GM12875 (cell line): ENCODE results near the gene PDPN.

ENCODE experiments used
- H3K4me3 ChIP-seq: one replicate; pipeline ENCODE4 v1.5.1; 2011; ENCODE audit warnings: low read depth, low read length, control low read depth
- TF ChIP-seq, protein P1 (sequence below): IDR thresholded peaks from 2 replicates; pipeline ENCODE4 v1.5.1; 2011; ENCODE audit warnings: low read depth, mild to moderate bottlenecking, control low read depth, inconsistent platforms, low read length, moderate library complexity, borderline replicate concordance; ENCODE audit not compliant: insufficient read depth

Gene PDPN

DNA sequence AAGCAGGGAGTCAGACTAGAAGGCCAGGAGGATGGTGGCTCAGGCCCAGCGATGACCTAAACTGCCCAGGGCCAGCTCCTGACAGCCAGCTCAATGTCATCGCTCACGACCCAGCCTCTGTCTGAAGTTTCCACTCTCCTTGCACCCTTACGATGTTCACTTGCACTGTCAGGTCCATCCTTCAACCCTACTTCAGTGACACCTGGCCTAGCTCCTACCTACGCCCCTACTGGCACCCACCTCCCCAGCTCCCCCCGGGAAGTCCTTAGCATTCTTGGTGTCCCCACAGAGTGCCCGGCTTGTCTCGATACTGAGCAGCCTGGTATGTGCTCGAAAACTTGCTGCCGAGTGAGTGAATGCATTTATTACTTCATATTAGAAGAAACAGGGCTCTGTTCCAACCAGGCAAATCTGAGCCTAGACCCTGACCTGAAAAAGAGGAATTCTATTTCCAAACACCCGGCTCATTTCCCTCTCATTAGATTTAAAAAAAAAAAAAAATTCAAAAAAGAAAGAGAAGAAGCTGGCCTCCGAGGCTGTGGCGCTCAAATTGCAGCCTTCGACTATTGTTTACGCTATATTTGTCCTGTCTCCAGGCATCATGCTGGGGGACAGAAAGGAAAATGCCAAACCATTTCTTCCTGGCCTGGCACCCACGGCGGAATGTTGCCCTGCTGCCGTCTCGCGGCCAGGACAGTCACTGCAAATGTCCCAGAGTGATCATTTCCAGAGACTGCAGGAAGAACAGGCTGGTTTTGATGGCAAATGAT is 40.0 kb upstream of the PDPN start:
- TF ChIP-seq, protein P1, sequence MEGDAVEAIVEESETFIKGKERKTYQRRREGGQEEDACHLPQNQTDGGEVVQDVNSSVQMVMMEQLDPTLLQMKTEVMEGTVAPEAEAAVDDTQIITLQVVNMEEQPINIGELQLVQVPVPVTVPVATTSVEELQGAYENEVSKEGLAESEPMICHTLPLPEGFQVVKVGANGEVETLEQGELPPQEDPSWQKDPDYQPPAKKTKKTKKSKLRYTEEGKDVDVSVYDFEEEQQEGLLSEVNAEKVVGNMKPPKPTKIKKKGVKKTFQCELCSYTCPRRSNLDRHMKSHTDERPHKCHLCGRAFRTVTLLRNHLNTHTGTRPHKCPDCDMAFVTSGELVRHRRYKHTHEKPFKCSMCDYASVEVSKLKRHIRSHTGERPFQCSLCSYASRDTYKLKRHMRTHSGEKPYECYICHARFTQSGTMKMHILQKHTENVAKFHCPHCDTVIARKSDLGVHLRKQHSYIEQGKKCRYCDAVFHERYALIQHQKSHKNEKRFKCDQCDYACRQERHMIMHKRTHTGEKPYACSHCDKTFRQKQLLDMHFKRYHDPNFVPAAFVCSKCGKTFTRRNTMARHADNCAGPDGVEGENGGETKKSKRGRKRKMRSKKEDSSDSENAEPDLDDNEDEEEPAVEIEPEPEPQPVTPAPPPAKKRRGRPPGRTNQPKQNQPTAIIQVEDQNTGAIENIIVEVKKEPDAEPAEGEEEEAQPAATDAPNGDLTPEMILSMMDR, result peak; percentile 50

DNA sequence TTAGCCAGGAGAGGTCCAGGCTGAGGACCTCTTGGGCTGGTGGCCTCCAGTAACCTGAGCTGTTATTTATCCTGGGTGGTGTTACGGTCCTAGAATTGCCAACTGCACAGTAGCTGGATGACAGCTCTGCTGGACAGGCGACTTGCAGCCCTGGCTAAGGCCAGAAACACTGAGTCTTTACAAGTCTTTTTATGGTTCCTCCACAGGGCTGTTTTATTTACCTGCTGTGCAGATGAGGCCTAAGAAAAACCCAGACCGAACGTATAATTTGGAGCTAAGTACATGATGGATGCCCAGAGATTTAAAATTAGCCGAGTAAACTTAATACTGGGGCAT is 39.4 kb upstream of the PDPN start:
- no peak overlapping the region for H3K4me3 ChIP-seq
- TF ChIP-seq, protein P1, result no peak

More for the DNA sequence above, 40.0 kb upstream of the PDPN start:
- H3K4me3 ChIP-seq, result no peak overlapping the region

DNA sequence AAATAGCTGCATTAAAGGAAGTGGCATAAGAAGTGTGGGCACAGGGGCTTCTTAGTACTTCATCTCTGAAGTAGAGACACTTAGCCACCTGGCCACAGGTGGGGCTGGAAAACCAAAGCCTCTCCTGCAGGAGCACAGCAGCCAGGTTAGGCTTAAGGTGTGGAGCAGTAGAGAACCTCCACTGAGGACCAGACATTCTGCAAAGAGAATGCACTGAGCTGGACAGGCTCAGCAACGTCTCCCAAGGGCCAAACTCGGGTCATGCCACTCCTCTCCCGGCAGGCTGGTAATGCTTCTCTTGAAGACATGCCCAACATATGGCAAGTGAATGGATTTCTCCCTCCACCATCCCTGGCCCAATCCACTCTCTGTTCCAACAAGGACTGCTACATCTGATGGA is 36.8 kb upstream of the PDPN start:
- no peak overlapping the region for H3K4me3 ChIP-seq
- TF ChIP-seq, protein P1, result no peak

DNA sequence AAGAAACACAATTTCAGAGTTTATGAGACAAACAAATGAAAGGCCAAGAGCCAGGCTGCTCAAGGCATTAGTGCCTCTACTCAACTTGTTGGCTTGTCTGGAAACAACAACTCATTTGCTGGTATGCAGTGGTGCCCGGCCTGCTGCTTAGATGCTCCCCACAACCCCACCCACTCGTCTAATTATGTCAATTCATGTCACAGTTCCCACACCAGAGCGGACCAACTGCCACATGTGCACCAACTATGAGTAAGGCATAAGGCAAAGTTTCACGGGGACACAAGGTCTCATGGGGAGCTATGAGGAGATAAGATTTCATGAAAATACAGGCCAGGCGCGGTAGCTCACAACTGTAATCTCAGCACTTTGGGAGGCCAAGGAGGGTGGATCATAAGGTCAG is 35.4 kb upstream of the PDPN start:
- no peak overlapping the region for H3K4me3 ChIP-seq
- TF ChIP-seq, protein P1, result no peak

DNA sequence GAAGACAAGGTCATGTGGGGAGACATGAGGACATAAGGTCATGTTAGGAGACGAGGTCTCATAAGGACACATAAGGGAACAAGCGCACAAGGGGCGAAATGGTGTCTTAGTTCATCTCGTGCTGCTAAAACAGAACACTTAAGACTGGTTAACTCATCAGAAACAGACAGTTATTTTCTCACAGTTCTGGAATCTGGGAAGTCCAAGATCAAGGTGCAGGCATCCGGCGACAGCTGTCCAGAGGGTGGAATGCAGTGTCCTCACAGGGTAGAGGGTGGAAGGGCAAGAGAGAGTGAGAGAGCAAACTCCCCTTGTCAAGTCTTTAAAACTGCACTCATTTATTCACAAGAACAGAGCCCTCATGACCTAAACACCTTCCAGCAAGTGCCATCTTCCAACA is 34.6 kb upstream of the PDPN start:
- no peak overlapping the region for H3K4me3 ChIP-seq
- TF ChIP-seq, protein P1, result no peak

DNA sequence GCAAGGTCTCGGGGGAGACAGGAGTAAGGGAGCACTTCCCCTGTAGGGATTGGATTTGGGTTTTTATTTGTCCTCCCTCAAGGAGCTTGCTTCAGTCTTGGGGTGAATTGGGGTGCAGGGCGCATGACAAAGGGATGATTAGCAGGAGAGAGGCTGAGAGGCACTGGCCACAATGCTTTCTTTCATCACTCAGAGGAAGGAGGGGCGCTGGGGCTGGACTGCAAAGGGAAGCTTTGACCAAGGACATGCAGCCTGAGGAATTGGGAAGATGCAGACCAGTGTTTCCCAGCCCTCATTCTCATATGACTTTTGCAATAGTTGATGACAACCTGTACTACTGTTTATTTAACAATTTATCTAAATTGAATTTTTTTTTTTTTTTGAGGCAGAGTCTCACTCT is 34.1 kb upstream of the PDPN start:
- no peak overlapping the region for H3K4me3 ChIP-seq
- TF ChIP-seq, protein P1, result no peak

DNA sequence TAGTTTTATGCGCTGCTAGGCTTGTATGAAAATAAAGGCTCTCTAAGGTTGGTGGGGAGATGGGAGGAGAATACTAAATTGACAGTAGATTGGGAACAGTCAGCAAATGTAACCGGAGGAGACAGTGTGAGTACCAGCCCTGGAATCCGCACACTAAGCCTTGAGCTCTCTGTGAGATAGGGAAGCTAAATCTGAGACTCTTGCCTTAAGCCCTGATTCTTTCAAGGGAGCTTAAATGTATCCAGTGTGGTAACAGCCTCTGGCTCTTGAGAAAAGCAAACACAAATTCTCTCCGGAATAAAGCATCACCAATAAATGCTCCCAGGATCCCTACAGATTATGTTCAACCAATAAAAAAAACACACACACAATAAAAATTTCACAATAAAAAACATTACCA is 33.0 kb upstream of the PDPN start:
- no peak overlapping the region for H3K4me3 ChIP-seq
- TF ChIP-seq, protein P1, result no peak
